ENCODE data around the gene FUT4.
"Not testable (repeated sequence)": the region's sequence is repeated elsewhere in the genome, so short reads cannot be mapped to it uniquely, and the experiment has no call there.

Gene FUT4

DNA sequence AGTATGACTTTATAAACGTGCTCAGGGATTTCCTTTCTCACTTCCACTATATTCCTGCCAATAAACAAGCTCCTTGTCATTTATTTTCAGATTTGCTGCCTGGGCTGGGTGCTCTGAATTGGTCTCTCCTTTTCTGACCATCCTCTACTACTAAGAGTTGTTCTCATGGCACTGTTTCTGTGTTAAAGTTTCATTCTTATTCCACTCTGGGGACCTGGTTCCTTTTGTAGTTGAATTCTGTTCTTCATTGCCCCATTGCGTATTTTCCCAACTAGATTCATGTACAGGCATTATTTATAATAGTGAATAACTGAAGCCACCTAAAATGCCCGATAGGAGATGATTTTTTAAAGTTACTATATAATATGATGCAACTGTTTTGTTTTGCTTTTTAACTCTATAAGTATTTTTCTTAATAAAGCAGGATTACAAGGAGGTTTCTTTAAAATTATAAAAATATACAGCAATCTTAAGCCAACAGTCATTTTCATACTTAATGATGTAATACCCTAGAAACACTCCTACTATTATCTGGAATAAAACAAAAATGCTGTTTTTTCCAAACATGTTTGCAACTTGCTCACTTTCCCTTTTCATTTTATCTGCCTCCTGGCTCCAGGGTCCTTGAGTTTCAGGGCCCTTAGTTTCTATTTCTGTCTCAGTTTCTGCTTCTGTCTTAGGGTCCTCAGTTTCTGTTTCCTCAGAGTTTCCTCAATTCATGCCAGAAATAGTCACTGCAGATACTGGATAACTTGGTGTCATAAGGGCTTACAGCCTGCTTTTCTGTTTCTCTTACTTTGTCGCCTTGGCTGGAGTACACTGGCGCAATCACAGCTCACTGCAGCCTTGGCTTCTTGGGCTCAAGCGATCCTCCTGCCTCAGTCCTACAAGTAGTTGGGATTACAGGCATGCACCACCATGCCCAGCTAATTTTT is 9.8 kb upstream of the FUT4 start:
- no peak for DNase-seq

DNA sequence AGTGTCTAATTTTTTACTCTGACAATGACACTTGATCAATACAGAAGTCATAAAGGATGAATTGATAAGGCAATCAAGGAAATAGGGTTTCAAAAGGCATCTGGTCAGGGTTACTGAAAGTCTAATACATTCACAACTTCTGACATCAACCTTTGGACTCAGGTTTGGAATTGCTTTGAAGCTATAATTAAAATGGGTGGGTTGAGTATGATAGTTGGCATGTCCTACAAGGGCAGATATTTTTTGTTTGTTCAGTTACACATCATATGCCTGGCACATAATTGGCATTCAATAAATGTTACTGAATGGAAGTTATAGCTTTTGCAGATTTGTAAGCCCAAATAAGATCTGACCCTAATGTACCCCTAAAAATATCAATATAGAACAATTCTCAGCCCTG is 7.3 kb upstream of the FUT4 start:
- DNase-seq = no peak

DNA sequence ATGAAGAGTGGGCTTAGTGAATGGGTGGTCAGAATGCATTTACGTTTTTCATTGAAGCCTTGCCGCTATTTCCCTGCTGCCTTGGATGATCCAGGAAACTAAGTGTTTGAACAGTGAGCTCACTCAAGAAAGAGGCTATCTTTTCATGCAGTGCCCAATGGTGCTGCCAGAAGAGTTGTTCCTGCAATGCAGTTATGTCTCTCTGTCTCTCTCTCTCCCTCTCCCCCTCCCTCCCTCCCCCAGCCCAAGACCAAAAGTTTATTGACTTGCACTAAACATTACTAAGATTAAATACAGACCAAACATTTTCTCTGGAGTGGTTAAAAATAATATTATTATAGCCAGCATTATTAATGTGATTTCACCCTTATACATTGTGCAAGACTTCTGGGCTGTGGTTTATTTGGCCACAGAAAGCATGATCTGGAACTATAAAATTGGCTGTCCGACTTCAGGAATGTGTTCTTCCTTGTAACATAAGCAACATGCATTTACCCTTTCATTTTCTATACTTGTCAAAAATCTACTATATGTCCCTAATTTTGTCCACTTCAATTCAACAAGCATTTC is 6.6 kb upstream of the FUT4 start:
- no peak for DNase-seq

DNA sequence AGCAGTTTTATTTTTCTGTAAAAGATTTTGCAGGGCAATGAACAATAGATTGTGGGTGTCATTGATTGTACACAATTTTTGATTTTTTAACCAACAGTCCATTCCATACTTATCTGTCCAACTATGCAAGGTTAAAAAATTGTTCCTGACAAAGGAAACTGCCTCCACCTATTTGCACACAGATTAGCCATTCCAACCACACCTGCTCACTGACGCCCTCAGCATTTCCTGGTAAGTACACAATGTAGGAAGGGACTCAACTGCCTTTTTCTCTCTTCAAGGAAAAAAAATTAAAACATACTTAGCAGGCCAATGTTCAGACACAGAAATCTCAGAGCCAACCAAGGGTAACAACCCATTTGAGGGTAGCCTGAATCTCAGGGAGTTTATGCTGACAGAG is 4.3 kb upstream of the FUT4 start:
- DNase-seq = no peak

DNA sequence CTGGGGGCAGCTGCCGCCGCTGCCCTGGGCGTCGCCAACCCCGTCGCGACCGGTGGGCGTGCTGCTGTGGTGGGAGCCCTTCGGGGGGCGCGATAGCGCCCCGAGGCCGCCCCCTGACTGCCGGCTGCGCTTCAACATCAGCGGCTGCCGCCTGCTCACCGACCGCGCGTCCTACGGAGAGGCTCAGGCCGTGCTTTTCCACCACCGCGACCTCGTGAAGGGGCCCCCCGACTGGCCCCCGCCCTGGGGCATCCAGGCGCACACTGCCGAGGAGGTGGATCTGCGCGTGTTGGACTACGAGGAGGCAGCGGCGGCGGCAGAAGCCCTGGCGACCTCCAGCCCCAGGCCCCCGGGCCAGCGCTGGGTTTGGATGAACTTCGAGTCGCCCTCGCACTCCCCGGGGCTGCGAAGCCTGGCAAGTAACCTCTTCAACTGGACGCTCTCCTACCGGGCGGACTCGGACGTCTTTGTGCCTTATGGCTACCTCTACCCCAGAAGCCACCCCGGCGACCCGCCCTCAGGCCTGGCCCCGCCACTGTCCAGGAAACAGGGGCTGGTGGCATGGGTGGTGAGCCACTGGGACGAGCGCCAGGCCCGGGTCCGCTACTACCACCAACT is 1.0 kb downstream of the FUT4 start:
- DNase-seq = no peak

DNA sequence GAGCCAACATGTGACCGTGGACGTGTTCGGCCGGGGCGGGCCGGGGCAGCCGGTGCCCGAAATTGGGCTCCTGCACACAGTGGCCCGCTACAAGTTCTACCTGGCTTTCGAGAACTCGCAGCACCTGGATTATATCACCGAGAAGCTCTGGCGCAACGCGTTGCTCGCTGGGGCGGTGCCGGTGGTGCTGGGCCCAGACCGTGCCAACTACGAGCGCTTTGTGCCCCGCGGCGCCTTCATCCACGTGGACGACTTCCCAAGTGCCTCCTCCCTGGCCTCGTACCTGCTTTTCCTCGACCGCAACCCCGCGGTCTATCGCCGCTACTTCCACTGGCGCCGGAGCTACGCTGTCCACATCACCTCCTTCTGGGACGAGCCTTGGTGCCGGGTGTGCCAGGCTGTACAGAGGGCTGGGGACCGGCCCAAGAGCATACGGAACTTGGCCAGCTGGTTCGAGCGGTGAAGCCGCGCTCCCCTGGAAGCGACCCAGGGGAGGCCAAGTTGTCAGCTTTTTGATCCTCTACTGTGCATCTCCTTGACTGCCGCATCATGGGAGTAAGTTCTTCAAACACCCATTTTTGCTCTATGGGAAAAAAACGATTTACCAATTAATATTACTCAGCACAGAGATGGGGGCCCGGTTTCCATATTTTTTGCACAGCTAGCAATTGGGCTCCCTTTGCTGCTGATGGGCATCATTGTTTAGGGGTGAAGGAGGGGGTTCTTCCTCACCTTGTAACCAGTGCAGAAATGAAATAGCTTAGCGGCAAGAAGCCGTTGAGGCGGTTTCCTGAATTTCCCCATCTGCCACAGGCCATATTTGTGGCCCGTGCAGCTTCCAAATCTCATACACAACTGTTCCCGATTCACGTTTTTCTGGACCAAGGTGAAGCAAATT is 1.8 kb downstream of the FUT4 start:
- DNase-seq = no peak

DNA sequence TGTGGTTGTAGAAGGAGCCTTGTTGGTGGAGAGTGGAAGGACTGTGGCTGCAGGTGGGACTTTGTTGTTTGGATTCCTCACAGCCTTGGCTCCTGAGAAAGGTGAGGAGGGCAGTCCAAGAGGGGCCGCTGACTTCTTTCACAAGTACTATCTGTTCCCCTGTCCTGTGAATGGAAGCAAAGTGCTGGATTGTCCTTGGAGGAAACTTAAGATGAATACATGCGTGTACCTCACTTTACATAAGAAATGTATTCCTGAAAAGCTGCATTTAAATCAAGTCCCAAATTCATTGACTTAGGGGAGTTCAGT is 2.4 kb downstream of the FUT4 start:
- DNase-seq = no peak

DNA sequence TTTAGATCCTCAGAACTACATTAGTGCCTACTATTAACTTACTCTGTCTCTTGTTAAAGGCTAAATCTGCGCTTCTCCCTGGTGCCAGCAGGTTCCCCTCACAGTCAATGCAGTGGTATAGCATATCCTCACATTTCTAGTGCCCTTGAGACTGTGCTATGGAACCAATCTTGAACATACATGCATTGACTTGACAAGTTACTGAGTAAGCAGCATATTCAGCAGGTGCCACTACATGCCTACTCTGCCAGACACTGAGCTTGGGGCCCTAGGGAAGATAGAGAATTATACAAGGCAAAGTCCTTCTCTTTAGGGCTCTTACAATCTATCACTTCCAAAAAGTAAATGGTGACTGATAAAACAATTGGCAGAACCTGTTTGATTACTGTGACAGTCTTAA is 3.2 kb downstream of the FUT4 start:
- DNase-seq = peak; percentile 14

DNA sequence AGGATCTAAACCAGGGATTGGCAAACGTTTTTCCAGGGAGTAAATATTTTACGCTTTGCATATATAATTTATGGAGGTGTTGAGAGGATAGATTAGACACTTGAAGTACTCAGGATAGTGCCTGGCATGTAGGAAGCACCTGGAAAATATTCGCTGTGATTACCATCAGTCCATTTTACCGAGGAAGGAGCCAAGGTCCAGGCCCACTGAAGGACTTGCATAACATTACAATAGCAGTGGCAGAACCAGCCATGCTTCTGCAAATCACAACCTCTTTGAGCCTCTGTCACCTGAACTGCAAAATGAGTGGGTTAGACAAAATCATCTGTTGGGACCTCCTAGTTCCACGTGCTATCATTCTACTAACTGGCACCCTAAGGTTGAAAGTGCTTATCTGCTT is 5.4 kb downstream of the FUT4 start:
- DNase-seq = no peak

DNA sequence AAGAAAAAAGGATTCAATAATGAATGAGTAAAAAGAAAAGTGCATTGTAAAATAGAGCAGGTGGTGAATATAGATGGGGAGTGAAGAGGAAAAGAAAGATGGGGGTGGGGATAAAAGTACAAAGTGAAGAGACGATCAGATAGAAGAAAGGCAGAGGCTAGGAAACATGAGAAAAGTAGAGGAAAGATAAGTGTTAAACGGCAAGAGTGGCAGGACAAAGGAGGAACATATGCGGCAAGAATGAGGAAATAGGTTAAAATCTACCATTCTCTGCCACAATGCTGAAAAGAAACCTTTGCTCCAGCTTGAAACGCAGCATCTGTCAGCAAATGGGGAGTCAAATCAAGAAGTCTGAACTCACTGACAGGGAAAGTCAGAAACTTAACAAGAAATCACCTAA is 6.8 kb downstream of the FUT4 start:
- no peak for DNase-seq

DNA sequence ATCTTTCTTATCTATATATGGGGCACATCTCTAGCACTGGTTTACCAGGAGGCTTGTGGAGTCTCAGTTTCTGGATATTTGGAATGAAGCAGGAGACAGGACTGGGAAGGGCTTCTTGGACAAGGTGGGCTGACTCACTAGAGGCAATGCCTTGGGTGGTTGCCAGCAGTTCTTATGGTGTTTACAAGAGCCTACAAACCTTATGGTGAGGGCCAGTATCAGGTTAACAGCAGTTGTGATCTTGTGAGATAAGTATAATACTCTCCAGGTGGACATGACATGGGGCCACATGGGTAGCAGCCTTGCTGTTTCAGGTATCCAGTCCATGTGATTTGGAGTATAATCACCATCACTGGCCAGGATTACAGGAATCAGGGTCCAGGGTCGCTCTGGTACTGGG is 10.2 kb downstream of the FUT4 start:
- peak; percentile 92 for DNase-seq

DNA sequence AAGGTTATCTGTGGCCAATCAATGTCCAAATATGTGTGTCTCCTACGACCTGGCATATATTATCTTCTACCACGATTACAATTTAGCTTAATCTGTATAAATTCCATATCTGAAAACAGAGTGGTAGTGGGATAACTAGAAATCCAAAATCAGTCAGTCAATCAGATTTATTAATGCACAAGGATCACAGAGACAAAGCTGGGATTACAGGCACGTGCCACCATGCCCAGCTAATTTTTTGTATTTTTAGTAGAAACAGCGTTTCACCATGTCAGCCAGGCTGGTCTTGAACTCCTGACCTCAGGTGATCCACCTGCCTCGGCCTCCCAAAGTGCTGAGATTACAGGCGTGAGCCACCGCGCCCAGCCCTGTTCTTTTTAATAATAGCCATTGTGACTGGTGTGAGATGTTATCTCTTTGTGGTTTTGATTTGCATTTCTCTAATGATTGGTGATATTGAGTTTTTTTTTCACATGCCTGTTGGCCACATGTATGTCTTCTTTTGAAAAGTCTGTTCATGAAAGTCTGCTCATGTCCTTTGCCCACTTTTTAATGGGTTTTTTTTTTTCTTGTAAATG is 12.1 kb downstream of the FUT4 start:
- DNase-seq = not testable (repeated sequence)

DNA sequence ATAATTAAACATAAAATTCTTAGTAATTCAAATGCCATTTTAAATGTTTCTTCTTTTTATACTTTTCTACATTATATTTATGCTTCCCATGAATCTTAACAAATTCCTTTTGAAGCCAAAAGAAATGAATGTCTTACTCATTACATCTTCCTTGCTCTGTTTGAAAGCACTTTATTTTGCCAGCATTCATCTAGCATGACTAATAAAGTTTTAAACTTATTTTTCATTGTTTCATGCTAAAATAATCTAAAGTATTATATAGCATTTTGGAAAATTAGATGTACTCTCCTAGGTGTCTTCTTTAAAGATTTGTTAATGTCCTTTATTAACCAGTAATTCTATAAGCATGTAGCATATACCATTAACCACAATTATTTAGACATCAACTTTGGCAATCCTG is 13.7 kb downstream of the FUT4 start:
- no peak for DNase-seq

DNA sequence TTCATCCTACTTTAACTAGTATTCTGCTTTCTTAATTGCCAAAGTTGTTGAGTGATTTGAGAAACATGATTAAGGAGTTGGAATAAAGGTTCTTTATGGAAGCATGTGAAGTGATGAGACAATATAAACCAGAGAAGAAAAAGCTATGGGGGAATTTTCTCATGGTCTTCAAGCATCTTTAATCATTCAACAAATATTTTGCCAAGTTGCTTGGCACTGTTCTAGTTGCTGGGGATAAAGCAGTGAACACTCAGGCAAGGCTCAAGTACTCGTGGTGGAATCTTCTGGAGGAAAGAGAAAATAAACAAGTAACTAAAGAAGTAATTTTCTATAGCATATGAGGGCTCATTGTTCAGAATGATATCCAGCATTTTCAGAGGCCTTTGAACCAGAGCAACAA is 14.3 kb downstream of the FUT4 start:
- no peak for DNase-seq

DNA sequence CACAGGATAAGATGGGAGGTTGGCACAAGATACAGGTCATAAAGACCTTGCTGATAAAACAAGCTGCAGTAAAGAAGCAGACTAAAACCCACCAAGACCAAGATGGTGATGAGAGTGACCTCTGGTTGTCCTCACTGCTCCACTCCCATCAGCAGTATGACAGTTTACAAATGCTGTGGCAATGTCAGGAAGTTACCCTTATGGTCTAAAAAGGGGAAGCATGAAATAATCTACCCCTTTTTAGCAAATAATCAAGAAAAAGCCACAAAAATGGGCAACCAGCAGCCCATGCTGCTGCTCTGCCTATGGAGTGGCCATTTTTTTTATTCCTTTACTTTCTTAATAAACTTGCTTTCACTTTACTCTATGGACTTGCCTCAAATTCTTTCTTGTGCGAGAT is 14.7 kb downstream of the FUT4 start:
- DNase-seq = no peak

DNA sequence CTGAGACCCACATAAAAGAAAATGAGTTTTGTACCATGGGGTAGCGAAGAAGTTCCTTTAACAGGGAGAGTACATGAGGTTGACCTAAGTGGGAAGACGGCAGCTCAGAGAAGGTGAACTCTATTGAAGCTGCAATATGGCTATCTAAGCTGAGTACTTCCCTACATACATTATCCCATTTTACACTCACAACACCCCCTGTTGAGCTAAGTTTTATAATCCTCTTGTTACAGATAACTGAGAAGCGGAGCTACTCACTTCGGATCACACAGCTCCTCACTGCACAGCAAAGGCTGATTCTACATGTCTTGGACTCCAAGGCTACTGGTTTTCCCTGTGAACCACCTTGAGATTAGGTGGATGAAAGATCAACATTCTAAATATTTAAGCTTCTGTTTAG is 15.2 kb downstream of the FUT4 start:
- no peak for DNase-seq

DNA sequence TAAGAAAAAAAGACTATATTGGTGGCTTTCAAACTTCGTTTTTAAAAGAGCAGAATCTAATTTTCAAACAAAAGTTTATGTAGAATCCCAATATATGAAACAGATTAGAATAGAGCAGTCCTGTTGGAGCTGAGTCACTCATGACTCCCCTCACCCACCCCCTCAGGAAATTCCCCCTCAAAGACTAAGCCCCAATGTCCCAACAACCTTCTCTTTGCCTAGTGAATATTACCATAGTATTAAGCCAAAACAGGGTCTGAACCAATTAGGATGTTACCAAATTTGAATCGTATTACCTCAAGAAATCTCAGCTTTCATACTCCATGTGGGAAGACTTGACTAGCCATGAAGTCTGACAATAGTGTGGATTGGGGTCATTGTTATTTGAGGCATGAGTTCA is 15.6 kb downstream of the FUT4 start:
- no peak for DNase-seq

DNA sequence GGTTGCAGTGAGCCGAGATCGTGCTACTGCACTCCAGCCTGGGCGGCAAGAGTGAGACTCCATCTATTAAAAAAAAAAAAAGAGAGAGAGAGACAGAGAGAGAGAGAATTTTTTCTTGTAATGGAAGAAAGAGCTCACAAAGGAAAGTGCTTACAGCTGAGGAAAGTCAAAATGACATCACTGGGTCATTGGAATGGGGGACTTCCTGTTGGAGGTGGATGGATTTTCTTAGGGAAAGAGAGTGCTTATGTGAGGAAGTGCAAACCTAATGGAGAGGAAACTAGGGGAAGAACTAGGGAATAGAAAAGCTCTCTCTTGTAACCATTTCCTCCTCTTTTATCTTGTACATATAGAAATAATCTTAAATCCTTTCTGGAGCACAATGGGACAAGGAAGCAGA is 17.1 kb downstream of the FUT4 start:
- DNase-seq = no peak

DNA sequence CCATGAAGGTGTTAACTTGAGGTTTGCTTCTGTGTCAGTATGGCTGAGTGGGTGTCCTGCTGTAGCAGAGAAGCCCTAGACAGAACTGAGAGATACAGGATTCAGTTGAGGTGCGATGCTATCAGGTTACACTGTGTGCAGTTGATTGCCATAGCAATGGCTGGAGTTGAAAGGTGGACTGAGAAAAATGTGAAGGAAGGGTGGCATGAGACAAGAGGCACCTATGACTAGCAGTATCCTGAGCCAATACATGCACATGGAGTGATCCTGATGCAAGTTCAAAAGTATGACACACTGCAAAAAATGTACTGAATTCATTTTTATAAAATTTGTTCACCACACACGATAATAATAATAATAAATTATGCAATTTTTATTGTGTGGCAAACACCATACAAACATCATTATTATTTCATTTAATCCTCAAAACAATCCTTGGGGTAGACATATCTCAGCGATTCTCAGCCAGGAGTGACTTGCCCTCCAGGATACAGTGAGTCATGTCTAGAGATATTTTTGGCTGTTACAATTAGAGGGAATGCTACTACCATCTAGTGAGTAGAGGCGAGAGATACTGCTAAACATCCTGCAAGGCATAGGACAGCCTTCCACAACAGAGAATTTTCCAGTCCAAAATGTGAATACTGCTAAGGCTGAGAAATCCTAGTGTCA is 19.6 kb downstream of the FUT4 start:
- peak; percentile 38 for DNase-seq

DNA sequence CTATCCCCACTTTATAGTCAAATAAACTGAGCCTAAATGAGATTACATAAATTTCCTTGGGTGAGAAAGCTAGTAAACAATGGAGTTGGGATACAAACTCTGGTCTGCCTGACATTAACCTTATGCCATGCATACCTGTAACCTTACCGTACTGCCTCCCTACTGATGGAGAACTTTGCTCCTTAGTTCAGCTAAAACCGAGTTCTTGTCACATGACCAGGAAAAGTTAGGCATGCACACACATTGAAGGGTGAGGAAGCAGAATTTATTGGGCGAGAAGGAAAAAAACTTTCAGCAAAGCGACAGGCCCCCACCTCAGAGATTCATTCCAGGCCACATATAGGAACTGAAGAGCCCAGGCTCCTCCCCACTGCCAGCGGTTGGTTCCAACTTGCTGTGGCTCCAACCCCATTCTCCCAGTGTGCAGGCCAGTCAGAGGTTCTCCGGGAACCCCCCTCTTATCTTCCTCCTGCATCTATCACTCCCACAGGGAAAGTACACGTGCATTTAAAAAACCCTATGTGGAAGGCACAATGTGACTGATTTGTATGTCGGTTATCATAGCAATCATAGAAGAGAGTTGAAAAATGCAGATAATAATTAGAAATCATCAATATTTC is 20.2 kb downstream of the FUT4 start:
- no peak for DNase-seq

DNA sequence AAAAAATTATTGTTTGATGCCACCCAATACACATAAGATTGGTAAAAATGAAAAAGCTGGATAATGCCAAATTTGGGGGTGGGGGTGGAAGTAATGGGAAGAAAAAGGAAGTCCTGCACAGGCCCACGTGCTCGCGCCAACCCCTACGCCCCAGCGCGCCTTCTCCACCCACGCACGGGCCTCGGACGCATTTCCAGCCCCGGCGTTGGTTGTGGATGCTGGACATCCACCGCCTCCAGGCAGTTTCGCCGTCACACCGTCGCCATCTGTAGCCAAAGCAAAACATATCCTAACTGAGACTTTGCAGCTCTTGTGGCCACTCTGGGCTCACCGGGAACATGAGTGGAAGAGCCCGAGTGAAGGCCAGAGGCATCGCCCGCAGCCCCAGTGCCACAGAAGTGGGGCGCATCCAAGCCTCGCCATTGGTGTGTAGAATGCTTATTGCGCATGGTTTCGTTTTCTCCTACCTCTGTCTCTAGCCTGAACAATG is 23.5 kb downstream of the FUT4 start, which contains the start of gene PIWIL4:
Gene PIWIL4 (plus strand): TSS at position 188 of the 490 bp plus-strand sequence. CDS start 151 bp downstream, at position 339.
- no peak for DNase-seq

DNA sequence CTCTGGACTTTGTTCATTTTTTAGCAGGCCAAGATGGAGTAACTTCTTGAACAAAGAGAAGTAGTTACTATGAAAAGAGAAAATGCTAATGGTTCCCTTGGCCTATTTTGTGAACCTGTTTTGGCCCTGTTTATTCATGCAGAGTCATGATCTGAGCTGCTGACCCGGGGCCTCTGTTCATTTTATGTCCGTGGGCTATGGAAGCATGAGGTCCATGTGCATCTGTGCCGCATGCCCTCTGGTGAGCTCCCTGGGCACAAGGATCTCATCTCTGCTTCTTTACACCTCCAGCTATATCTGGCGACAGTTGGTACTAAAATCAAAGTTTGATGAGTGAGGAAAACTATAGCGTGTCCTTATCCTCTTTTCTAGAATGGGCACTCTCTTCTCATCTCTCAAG is 24.5 kb downstream of the FUT4 start:
- DNase-seq = no peak

Measured in NCI-H2171 treated with DMSO at 0.1 percent for 48 hours (cell line).